ENCODE results near the gene DEK.
"Not testable (repeated sequence)": the region's sequence is repeated elsewhere in the genome, so short reads cannot be mapped to it uniquely, and the experiment has no call there.

The DEK gene

GRCh38 chr6:18264219-18264922 is at the start of gene DEK:
DEK (minus strand) TSS chr6:18264530; CDS start chr6:18263987, 543 bp downstream.
- peak; percentile 88 to 92 for DNase-seq
- TF ChIP-seq POLR2A (IDR thresholded peaks at IDR 0.05; ENCODE audit: low read length), result no peak
- TF ChIP-seq GATA1 (IDR thresholded peaks at IDR 0.05; ENCODE audit: low read depth, low read length), result no peak

- TF ChIP-seq GATA1 (IDR thresholded peaks at IDR 0.05; ENCODE audit: low read depth, low read length), result no peak
- no peak for TF ChIP-seq POLR2A (IDR thresholded peaks at IDR 0.05; ENCODE audit: low read length)
- no peak for DNase-seq
These were observed 48.0 kb upstream of the DEK start for GRCh38 chr6:18312368-18312767.

- not testable (repeated sequence) for DNase-seq
These were observed 45.7 kb upstream of the DEK start for GRCh38 chr6:18310010-18310409.

GRCh38 chr6:18309046-18309445 is 44.7 kb upstream of the DEK start:
- DNase-seq, result no peak
- no peak for TF ChIP-seq GATA1 (IDR thresholded peaks at IDR 0.05; ENCODE audit: low read depth, low read length)
- no peak for TF ChIP-seq POLR2A (IDR thresholded peaks at IDR 0.05; ENCODE audit: low read length)

GRCh38 chr6:18308070-18308735 is 43.9 kb upstream of the DEK start:
- DNase-seq, result no peak
- TF ChIP-seq POLR2A (IDR thresholded peaks at IDR 0.05; ENCODE audit: low read length) (no peak), GATA1 (IDR thresholded peaks at IDR 0.05; ENCODE audit: low read depth, low read length) (no peak)

GRCh38 chr6:18306977-18307376 is 42.6 kb upstream of the DEK start:
- no peak for TF ChIP-seq GATA1 (IDR thresholded peaks at IDR 0.05; ENCODE audit: low read depth, low read length)
- no peak for TF ChIP-seq POLR2A (IDR thresholded peaks at IDR 0.05; ENCODE audit: low read length)
- DNase-seq, result no peak

GRCh38 chr6:18302561-18303439 is 38.5 kb upstream of the DEK start:
- no peak for DNase-seq
- no peak for TF ChIP-seq GATA1 (IDR thresholded peaks at IDR 0.05; ENCODE audit: low read depth, low read length)
- no peak for TF ChIP-seq POLR2A (IDR thresholded peaks at IDR 0.05; ENCODE audit: low read length)

- no peak for DNase-seq
These were observed 29.0 kb upstream of the DEK start for GRCh38 chr6:18293076-18293904.

GRCh38 chr6:18289283-18289682 is 25.0 kb upstream of the DEK start:
- DNase-seq, result no peak
- TF ChIP-seq POLR2A (IDR thresholded peaks at IDR 0.05; ENCODE audit: low read length), result no peak
- TF ChIP-seq GATA1 (IDR thresholded peaks at IDR 0.05; ENCODE audit: low read depth, low read length), result no peak

More at GRCh38 chr6:18293076-18293904, 29.0 kb upstream of the DEK start:
- TF ChIP-seq GATA1 (IDR thresholded peaks at IDR 0.05; ENCODE audit: low read depth, low read length) (no peak), POLR2A (IDR thresholded peaks at IDR 0.05; ENCODE audit: low read length) (no peak)

- no peak for DNase-seq
- TF ChIP-seq GATA1 (IDR thresholded peaks at IDR 0.05; ENCODE audit: low read depth, low read length) (no peak), POLR2A (IDR thresholded peaks at IDR 0.05; ENCODE audit: low read length) (no peak)
These were observed 19.9 kb upstream of the DEK start for GRCh38 chr6:18284261-18284660.

GRCh38 chr6:18281564-18281963 is 17.2 kb upstream of the DEK start:
- no peak for DNase-seq
- TF ChIP-seq POLR2A (IDR thresholded peaks at IDR 0.05; ENCODE audit: low read length), result no peak
- TF ChIP-seq GATA1 (IDR thresholded peaks at IDR 0.05; ENCODE audit: low read depth, low read length), result no peak

- TF ChIP-seq GATA1 (IDR thresholded peaks at IDR 0.05; ENCODE audit: low read depth, low read length) (no peak), POLR2A (IDR thresholded peaks at IDR 0.05; ENCODE audit: low read length) (no peak)
- no peak for DNase-seq
These were observed 15.8 kb upstream of the DEK start for GRCh38 chr6:18280084-18280483.

- TF ChIP-seq POLR2A (IDR thresholded peaks at IDR 0.05; ENCODE audit: low read length), result no peak
- TF ChIP-seq GATA1 (IDR thresholded peaks at IDR 0.05; ENCODE audit: low read depth, low read length), result no peak
- DNase-seq, result no peak
These were observed 15.1 kb upstream of the DEK start for GRCh38 chr6:18279422-18279821.

All from erythroblast (primary cell).